Tibial nerve (tissue), 4 donors: ENCODE measurements around the gene SPTY2D1. TPM values are rescaled to one million over a fixed set of nuclear protein-coding genes. Genes with fewer than 3 reads are reported as not detected.
A peak's percentile ranks its signal among the peaks of the same experiment; 100 is the strongest.
"Not testable (repeated sequence)": the region's sequence is repeated elsewhere in the genome, so short reads cannot be mapped to it uniquely, and the experiment has no call there.

ENCODE experiments used
- DNase-seq, 2 donors: peaks; one replicate each; pipeline ENCODE4 v3.0.0-alpha.2; 2019; ENCODE audit warnings: low spot score in 2 of 2
- H3K27ac ChIP-seq, 4 donors: fragments of 200-600 bp; sonication (generic) in 3 of 4; one replicate each; pipeline ENCODE4 v1.5.1; 2017 to 2019; ENCODE audit warnings: mild to moderate bottlenecking in 1 of 4
- H3K27me3 ChIP-seq, 2 donors: fragments of 200-600 bp; sonication (generic) in 1 of 2; one replicate each; pipeline versions ENCODE4 v1.5.1 to v1.6.0; 2017 to 2019
- H3K36me3 ChIP-seq, 3 donors: fragments of 200-600 bp; sonication (generic); one replicate each; pipeline ENCODE4 v1.5.1; 2018 to 2019
- H3K4me1 ChIP-seq, 4 donors: fragments of 200-600 bp; sonication (generic) in 3 of 4; one replicate each; pipeline ENCODE4 v1.5.1; 2017 to 2019
- H3K4me3 ChIP-seq, 4 donors: fragments of 200-600 bp; sonication (generic) in 3 of 4; one replicate each; pipeline ENCODE4 v1.5.1; 2017 to 2019; ENCODE audit warnings: mild to moderate bottlenecking in 1 of 4, moderate library complexity in 1 of 4
- H3K9me3 ChIP-seq, 4 donors: fragments of 200-600 bp; sonication (generic) in 3 of 4; one replicate each; pipeline ENCODE4 v1.5.1; 2017 to 2019
- EP300 ChIP-seq, 2 donors: sonication (generic); formaldehyde crosslinking; IDR thresholded peaks; one replicate each; pipeline ENCODE4 v1.6.1; 2017; ENCODE audit warnings: antibody characterized with exemption in 2 of 2, mild to moderate bottlenecking in 1 of 2
- POLR2A ChIP-seq, 2 donors: fragments of 450-650 bp; IDR thresholded peaks; one replicate each; pipeline ENCODE4 v1.6.1; 2017; ENCODE audit warnings: antibody characterized with exemption in 2 of 2, mild to moderate bottlenecking in 2 of 2, moderate library complexity in 2 of 2
- WGBS, 2 donors: methylation state at CpG; one replicate each; pipeline ENCODE4 v1.1.5; 2018; 5-methylcytosine and 5-hydroxymethylcytosine counted together
- total RNA-seq, 4 donors: library from RNA; depleted of rRNA; stranded (reverse); fragments of >200 nt; gene quantifications; one replicate each; pipeline ENCODE4 v1.1.0, GENCODE V29; 2016
- TF ChIP-seq, protein P1 (sequence below), 5 experiments: fragments of 200-600 bp in 3 of 5; fragments of 450-650 bp in 2 of 5; sonication (generic) in 3 of 5; IDR thresholded peaks; one replicate each; pipeline ENCODE4 v1.5.1; 2016 to 2019; ENCODE audit warnings: antibody characterized with exemption in 5 of 5, mild to moderate bottlenecking in 3 of 5, moderate library complexity in 2 of 5

Gene SPTY2D1
- total RNA-seq, 4 donors from 2014 or later, result 12.3 to 24.3 (median 16.9) TPM

DNA sequence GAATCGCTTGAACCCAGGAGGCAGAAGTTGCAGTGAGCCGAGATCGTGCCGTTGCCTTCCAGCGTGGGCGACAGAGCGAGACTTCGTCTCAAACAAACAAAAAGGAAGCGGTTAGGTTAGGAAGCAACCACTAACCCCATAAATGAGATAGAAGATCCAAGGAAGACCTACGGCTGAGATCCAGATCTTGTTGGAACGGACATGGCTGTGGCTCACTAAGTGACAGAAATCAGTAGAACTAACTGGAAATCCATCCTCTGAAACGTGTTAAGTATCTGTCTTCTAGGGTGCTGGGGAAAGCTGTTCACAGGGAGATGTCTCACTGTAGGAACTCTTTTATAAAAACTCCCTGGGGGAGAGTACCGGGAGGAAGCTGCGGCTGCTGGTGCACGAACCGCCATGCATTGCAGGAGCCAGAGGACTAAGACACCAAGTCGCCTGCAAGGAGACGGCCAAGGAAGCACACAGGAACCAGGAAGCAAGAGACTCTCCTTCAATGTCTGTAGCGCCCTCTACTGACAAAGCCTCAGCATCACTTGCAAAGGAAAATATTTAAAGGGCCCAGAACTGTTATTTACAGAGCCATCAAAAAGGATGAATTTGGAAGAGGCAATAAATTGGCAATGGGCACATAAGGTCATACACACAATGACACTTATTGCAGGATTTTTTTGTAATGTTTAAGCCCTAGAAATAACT is 16.9 kb upstream of the SPTY2D1 start:
- TF ChIP-seq EP300 (IDR thresholded peaks at IDR 0.05) (no peak), POLR2A (IDR thresholded peaks at IDR 0.05) (no peak)
- TF ChIP-seq, protein P1, sequence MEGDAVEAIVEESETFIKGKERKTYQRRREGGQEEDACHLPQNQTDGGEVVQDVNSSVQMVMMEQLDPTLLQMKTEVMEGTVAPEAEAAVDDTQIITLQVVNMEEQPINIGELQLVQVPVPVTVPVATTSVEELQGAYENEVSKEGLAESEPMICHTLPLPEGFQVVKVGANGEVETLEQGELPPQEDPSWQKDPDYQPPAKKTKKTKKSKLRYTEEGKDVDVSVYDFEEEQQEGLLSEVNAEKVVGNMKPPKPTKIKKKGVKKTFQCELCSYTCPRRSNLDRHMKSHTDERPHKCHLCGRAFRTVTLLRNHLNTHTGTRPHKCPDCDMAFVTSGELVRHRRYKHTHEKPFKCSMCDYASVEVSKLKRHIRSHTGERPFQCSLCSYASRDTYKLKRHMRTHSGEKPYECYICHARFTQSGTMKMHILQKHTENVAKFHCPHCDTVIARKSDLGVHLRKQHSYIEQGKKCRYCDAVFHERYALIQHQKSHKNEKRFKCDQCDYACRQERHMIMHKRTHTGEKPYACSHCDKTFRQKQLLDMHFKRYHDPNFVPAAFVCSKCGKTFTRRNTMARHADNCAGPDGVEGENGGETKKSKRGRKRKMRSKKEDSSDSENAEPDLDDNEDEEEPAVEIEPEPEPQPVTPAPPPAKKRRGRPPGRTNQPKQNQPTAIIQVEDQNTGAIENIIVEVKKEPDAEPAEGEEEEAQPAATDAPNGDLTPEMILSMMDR (IDR thresholded peaks at IDR 0.05), result peak in 2 of 5 experiments; percentile 10 to 25
- H3K4me3 ChIP-seq, result no peak overlapping the region
- 72 to 73% methylated on average over 19 of the region's 19 CpGs for WGBS, 2 donors
- H3K27me3 ChIP-seq, result no peaks in the 10 kb centered on the region
- no peaks in the 10 kb centered on the region for H3K9me3 ChIP-seq
- peak in 1 of 2 donors; percentile 29 for DNase-seq
- no peaks in the 10 kb centered on the region for H3K4me1 ChIP-seq
- no peak overlapping the region for H3K27ac ChIP-seq
- H3K36me3 ChIP-seq, result no peaks in the 10 kb centered on the region

DNA sequence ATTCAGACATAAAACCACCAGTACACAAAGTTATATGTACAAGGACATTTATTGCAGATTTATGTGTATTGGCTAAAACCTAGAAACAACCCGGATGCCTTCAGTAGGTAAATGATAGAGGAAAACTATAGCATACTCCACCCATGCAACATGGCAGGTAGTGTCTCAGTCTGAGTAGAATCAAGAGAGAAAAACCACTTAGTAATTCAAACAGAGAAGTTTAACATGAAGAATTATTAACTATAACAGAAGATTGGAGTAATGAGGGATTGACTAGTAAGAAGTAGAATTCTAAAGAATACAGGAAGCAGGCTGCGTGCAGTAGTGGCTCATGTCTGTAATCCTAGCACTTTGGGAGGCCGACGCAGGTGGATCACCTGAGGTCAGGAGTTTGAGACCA is 16.2 kb upstream of the SPTY2D1 start:
- WGBS, 2 donors, result 69 to 95% methylated on average over 4 of the region's 4 CpGs

DNA sequence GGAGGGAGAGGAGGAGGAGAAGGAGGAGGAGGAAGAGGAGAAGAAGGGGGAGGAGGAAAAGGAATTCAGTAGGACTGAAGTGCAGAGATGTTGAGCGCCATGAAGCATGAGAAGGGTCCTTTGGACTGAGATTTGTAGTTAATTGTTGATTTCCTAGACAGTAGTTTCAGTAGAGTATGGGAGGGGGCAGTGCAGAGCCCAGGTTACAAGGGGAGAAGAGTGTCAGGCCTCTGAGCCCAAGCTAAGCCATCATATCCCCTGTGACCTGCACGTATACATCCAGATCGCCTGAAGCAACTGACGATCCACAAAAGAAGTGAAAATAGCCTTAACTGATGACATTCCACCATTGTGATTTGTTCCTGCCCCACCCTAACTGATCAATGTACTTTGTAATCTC is 8.9 kb upstream of the SPTY2D1 start:
- not testable (repeated sequence) for H3K4me3 ChIP-seq, H3K9me3 ChIP-seq, H3K36me3 ChIP-seq, H3K27me3 ChIP-seq, H3K27ac ChIP-seq, DNase-seq, H3K4me1 ChIP-seq
- WGBS, 2 donors, result 69 to 80% methylated on average over 4 of the region's 4 CpGs

More for the DNA sequence above, 16.2 kb upstream of the SPTY2D1 start:
- Histone ChIP-seq H3K36me3 (no peaks in the 10 kb centered on the region), H3K27ac (no peak overlapping the region), H3K27me3 (no peaks in the 10 kb centered on the region), H3K4me1 (no peaks in the 10 kb centered on the region), H3K4me3 (no peak overlapping the region), H3K9me3 (no peaks in the 10 kb centered on the region)
- no peak for DNase-seq
- TF ChIP-seq POLR2A (IDR thresholded peaks at IDR 0.05) (no peak), EP300 (IDR thresholded peaks at IDR 0.05) (no peak)
- TF ChIP-seq, protein P1 (IDR thresholded peaks at IDR 0.05), result no peak

DNA sequence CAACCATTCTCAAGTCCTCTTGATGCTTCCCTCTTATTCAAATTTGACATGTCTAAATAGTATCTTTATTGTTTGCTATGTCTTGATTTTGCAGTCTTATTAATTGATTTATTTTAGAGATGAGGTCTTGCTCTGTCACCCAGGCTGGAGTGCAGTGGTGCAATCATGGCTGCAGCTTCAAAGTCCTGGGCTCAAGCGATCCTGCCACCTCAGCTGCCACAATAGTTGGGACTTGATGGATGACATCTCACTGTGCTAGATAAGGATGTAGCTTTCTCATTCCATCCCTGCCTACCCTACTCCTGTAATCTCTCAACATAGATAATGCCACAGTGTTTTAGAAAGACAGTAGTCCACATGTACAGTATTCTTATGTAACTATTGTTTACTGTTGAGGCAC is 7.5 kb upstream of the SPTY2D1 start:
- Histone ChIP-seq H3K9me3 (no peaks in the 10 kb centered on the region), H3K27ac (no peak overlapping the region), H3K27me3 (no peaks in the 10 kb centered on the region), H3K4me1 (no peaks in the 10 kb centered on the region), H3K36me3 (no peaks in the 10 kb centered on the region), H3K4me3 (no peak overlapping the region)
- TF ChIP-seq, protein P1 (IDR thresholded peaks at IDR 0.05), result no peak
- WGBS, 2 donors, result 84 to 86% methylated on average over 1 of the region's 1 CpG
- no peak for DNase-seq

DNA sequence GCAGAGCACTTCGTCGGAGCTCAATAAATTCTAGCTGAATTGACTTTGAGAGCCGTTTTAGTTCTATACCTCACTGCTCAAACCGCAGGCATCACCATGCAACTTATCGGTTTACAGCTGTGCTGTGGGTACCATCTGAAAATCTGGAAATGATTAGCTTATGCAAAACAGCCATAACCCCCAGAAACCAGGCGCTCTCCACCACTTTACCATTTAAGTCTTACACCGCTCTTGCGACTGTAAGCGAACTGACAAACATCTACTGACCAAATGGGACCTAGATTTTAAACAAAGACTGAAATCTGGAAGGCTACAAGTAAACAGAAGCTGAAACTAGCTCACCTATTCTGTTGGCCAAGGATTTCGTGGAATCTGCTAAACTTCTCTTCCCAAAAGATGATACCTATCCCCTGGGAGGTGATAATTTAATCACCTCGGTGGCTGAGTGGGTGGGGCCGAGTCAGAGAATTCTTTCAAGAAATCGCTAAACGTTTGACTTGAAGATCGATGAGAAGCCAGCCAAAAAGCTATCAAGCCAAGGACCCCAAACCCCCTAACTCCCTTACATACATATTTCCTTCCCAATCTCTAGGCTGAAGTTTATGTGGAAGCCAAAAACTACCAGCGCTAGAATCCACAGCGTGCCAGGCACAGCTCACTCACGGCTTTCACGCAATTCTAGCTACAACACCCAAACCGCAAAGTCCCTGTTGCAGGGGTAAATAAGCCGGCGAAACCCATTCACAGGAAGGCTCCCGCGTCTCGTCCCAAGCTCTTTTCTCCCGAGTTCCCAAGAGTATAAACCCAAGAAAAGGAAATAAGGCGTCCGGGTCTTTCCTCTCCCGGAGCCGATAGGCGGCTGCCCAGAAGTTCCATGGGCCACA is 644 bp downstream of the SPTY2D1 start:
- 9% methylated on average over 31 of the region's 31 CpGs for WGBS, 2 donors
- H3K4me1 ChIP-seq, result peaks cover 0 to 34% (median 7%) of the 10 kb centered on the region in 4 donors

More for the DNA sequence above, 644 bp downstream of the SPTY2D1 start:
- H3K36me3 ChIP-seq, result no peaks in the 10 kb centered on the region
- DNase-seq, result no peak
- H3K9me3 ChIP-seq, result no peaks in the 10 kb centered on the region
- H3K27ac ChIP-seq, result peak overlapping the region; percentile 87 to 98 (median 97)
- H3K27me3 ChIP-seq, result no peaks in the 10 kb centered on the region
- H3K4me3 ChIP-seq, result peak overlapping the region; percentile 43 to 93 (median 74)
- TF ChIP-seq EP300 (IDR thresholded peaks at IDR 0.05), result no peak
- TF ChIP-seq POLR2A (IDR thresholded peaks at IDR 0.05), result no peak
- TF ChIP-seq, protein P1 (IDR thresholded peaks at IDR 0.05), result no peak
